Esophagus muscularis mucosa (tissue), 4 donors: ENCODE data around the gene XCL2.

Source experiments
- CTCF ChIP-seq, 3 experiments: fragments of 200-600 bp in 2 of 3; fragments of 450-650 bp in 1 of 3; sonication (generic) in 2 of 3; IDR thresholded peaks; one replicate each; pipeline ENCODE4 v1.5.1; 2017 to 2019; ENCODE audit warnings: antibody characterized with exemption in 3 of 3, mild to moderate bottlenecking in 2 of 3, moderate library complexity in 1 of 3
- EP300 ChIP-seq: sonication (generic); formaldehyde crosslinking; IDR thresholded peaks from one replicate; pipeline ENCODE4 v1.6.1; 2017; ENCODE audit warnings: antibody characterized with exemption
- POLR2A ChIP-seq: fragments of 450-650 bp; IDR thresholded peaks from one replicate; pipeline ENCODE4 v1.6.1; 2017; ENCODE audit warnings: antibody characterized with exemption, moderate library complexity, mild to moderate bottlenecking, low read depth
- POLR2AphosphoS5 ChIP-seq, 2 donors: sonication (generic); formaldehyde crosslinking; IDR thresholded peaks; one replicate each; pipeline ENCODE4 v1.6.1; 2017; ENCODE audit warnings: antibody characterized with exemption in 2 of 2

- no peak for TF ChIP-seq CTCF (IDR thresholded peaks at IDR 0.05)
- TF ChIP-seq POLR2AphosphoS5 (IDR thresholded peaks at IDR 0.05) = no peak
- no peak for TF ChIP-seq POLR2A
- TF ChIP-seq EP300 = no peak
Measured at GRCh38 chr1:168570652-168571051, 26.9 kb upstream of the XCL2 start.
